Adrenal gland (tissue), 12 donors: Measurements from ENCODE around the gene LRRC28. TPM values are rescaled to one million over a fixed set of nuclear protein-coding genes. Genes with fewer than 3 reads are reported as not detected.

Source experiments
- DNase-seq, 7 donors: peaks; one replicate each; pipeline ENCODE4 v3.0.0-alpha.2; 2019 to 2020
- H3K27ac ChIP-seq, 5 donors: fragments of 200-600 bp; sonication (generic) in 4 of 5; 1 replicate in 3 of 5; 2 replicates in 2 of 5; pipeline versions ENCODE4 v1.5.1 to v1.8.0; 2016 to 2020; ENCODE audit warnings: mild to moderate bottlenecking in 1 of 5
- H3K27me3 ChIP-seq: fragments of 200-600 bp; 2 replicates; pipeline ENCODE4 v1.8.0; 2021
- H3K36me3 ChIP-seq, 2 donors: fragments of 200-600 bp; replicated peaks in 1 of 2; 1 replicate in 1 of 2; 2 replicates in 1 of 2; pipeline versions ENCODE4 v1.5.1 to v1.8.0; 2018 to 2022
- H3K4me1 ChIP-seq, 2 donors: fragments of 200-600 bp; replicated peaks in 1 of 2; 1 replicate in 1 of 2; 2 replicates in 1 of 2; pipeline versions ENCODE4 v1.5.1 to v1.8.0; 2018 to 2021
- H3K4me3 ChIP-seq, 4 donors: fragments of 200-600 bp; sonication (generic) in 3 of 4; one replicate each; pipeline ENCODE4 v1.5.1; 2016 to 2018
- H3K9me3 ChIP-seq, 3 donors: fragments of 200-600 bp; sonication (generic) in 1 of 3; replicated peaks in 1 of 3; 1 replicate in 2 of 3; 2 replicates in 1 of 3; pipeline versions ENCODE4 v1.5.1 to v1.8.0; 2016 to 2021
- CTCF ChIP-seq, 6 experiments: fragments of 450-650 bp in 4 of 6; fragments of 200-600 bp in 2 of 6; sonication (generic) in 1 of 6; IDR thresholded peaks; 1 replicate in 5 of 6; 2 replicates in 1 of 6; pipeline versions ENCODE4 v1.5.1 to v1.8.0; 2016 to 2021; ENCODE audit warnings: antibody characterized with exemption in 6 of 6, mild to moderate bottlenecking in 2 of 6, moderate library complexity in 1 of 6
- POLR2A ChIP-seq, 2 donors: fragments of 450-650 bp; IDR thresholded peaks; one replicate each; pipeline ENCODE4 v1.6.1; 2017; ENCODE audit warnings: antibody characterized with exemption in 2 of 2, mild to moderate bottlenecking in 2 of 2, moderate library complexity in 1 of 2
- WGBS, 4 donors: extraction: QIAGEN DNeasy Blood & Tissue Kit in 2 of 4; methylation state at CpG; one replicate each; pipeline versions ENCODE4 v1.1.5 to v1.1.7; 2013 to 2017; 5-methylcytosine and 5-hydroxymethylcytosine counted together
- intact Hi-C, 2 donors: fragments of 100-400 bp; cut with DNase I; formaldehyde crosslinking; loops; one replicate each; pipeline versions ENCODE4 v1.14.1 to v1.15.0; 2022 to 2023
- polyA plus RNA-seq, 3 donors: library from polyadenylated mRNA; stranded (reverse); fragments of 200-250 nt in 2 of 3; fragments of 350-450 nt in 1 of 3; fragmentation: Illumina TruSeq in 1 of 3; extraction: RNeasy Lipid Tissue Mini Kit (QIAGEN cat#74804) in 1 of 3; gene quantifications; one replicate each; pipeline ENCODE4 v1.2.3, GENCODE V29; 2013 to 2014
- total RNA-seq, 9 donors: library from RNA; depleted of rRNA in 4 of 9; stranded (reverse); fragments of >200 nt in 4 of 9; fragments of 120-200 nt in 1 of 9; fragmentation: NEBNext Ultra II Directional in 1 of 9; extraction: Animal tissue kit (Norgen Biotek cat#: 25700) in 1 of 9; gene quantifications; one replicate each; pipeline versions ENCODE4 v1.1.0 to v1.2.4, GENCODE V29; 2013 to 2023
- donor health status: healthy with polysubstance abuse.
- donor health status: Bipolar disorder and iron deficiency.
- donor health status: DM: yes; HTN: yes; CAD: no.
- donor health status: DM: no; HTN: no; CAD: no.
- donor health status: DM: no; HTN: no; CAD: no.
- donor health status: DM: yes; HTN: yes; CAD: no.

The LRRC28 gene
- total and polyA plus RNA-seq, 12 donors, result 4.4 to 49.8 (median 22.0) TPM

DNA sequence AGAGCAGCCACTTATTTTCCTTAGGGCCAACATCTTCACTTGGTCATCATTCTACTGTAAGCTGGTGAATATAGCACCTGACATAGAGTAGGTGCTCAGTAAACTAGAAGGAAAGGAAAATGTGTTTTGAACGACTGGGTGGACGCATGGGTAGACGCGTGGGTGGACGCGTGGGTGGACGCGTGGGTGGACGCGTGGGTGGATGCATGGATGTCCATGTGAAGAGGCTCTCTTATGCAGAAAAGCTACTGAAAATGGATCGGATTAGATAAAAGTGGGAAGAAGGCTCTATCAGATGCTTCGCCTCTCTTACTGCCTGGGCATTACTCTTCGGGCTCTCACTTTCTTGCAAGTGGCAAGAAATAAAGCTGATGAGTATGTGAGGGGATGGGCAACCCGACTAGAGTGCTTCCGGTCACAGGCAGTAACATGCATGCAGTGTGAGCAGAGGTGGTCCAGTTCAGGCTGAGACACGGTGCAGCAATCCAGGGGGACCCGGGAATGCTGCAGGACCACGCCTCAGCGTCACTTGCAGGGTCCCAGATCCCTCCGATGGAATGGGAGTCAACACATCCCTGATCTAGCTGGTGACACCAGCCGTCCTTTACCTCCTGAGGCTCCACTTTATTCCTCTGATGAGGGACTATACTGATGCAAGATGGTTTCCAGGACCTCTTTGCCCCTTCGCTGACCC, 176.5 kb downstream of the LRRC28 start:
- peak in 1 of 7 donors; percentile 6 for DNase-seq
- Histone ChIP-seq H3K9me3 (no peaks in the 10 kb centered on the region), H3K36me3 (no peaks in the 10 kb centered on the region), H3K4me1 (no peaks in the 10 kb centered on the region), H3K27ac (no peak overlapping the region), H3K27me3 (no peaks in the 10 kb centered on the region), H3K4me3 (no peak overlapping the region)
- intact Hi-C loops, result no loop called here
- 76 to 87% (median 83%) methylated on average over 21 to 22 of the region's 22 CpGs for WGBS, 4 donors
- no peak for TF ChIP-seq POLR2A (IDR thresholded peaks at IDR 0.05)
- TF ChIP-seq CTCF (IDR thresholded peaks at IDR 0.05), result no peak

- no peak overlapping the region for H3K27ac ChIP-seq
- no peaks in the 10 kb centered on the region for H3K36me3 ChIP-seq
- intact Hi-C loops, result no loop called here
- H3K4me3 ChIP-seq, result no peak overlapping the region
- H3K4me1 ChIP-seq, result no peaks in the 10 kb centered on the region
- peaks cover 5% of the 10 kb centered on the region for H3K27me3 ChIP-seq
- peak in 2 of 7 donors; percentile 3 to 11 for DNase-seq
- WGBS, 4 donors, result 79 to 90% (median 83%) methylated on average over 5 of the region's 5 CpGs
- H3K9me3 ChIP-seq, result no peaks in the 10 kb centered on the region
- TF ChIP-seq POLR2A (IDR thresholded peaks at IDR 0.05) (no peak), CTCF (IDR thresholded peaks at IDR 0.05) (no peak)
Observed at GRCh38 chr15:99429681-99430081, 178.4 kb downstream of the LRRC28 start.

DNA sequence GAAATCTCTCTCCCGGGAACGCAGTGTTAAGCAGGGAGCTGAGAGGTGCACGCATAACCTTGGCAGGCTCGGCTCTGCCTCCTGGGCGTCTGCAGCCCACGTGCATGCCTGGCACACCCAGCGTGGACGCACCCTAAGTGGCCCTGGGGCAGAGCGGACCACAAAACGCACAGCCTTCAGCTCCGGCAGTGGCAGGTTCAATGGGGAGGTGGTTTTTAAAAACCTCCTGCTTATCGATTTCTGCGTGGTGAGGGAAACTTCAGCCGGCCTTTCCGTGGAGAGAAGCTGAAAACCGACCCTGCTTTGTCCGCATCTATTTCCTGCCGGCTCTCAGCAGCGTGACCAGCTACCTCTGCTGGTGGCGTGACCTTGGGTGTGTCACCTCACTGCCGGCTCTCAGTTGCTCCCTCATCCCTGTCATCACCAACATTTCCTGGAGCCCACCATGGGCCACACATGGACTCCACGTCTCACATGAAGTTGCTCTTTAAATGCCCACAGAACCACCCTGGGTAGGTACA, 179.7 kb downstream of the LRRC28 start:
- 77 to 81% (median 80%) methylated on average over 22 of the region's 22 CpGs for WGBS, 4 donors
- H3K27ac ChIP-seq, result no peak overlapping the region
- H3K27me3 ChIP-seq, result peaks cover 11% of the 10 kb centered on the region
- no peaks in the 10 kb centered on the region for H3K36me3 ChIP-seq
- intact Hi-C loops, result no loop called here
- no peaks in the 10 kb centered on the region for H3K9me3 ChIP-seq
- peak in 1 of 7 donors; percentile 4 for DNase-seq
- no peak overlapping the region for H3K4me3 ChIP-seq
- no peak for TF ChIP-seq POLR2A (IDR thresholded peaks at IDR 0.05)
- no peak for TF ChIP-seq CTCF (IDR thresholded peaks at IDR 0.05)
- H3K4me1 ChIP-seq, result peaks cover 0 to 10% of the 10 kb centered on the region in 2 donors

- no peaks in the 10 kb centered on the region for H3K9me3 ChIP-seq
- H3K27me3 ChIP-seq, result peaks cover 11% of the 10 kb centered on the region
- H3K4me1 ChIP-seq, result peaks cover 0 to 10% of the 10 kb centered on the region in 2 donors
- TF ChIP-seq POLR2A (IDR thresholded peaks at IDR 0.05) (no peak), CTCF (IDR thresholded peaks at IDR 0.05) (no peak)
- intact Hi-C loops, result no loop called here
- DNase-seq, result peak in 2 of 7 donors; percentile 4 to 12
- H3K4me3 ChIP-seq, result no peak overlapping the region
- H3K27ac ChIP-seq, result no peak overlapping the region
- 93 to 98% (median 97%) methylated on average over 6 to 13 of the region's 13 CpGs for WGBS, 4 donors
- no peaks in the 10 kb centered on the region for H3K36me3 ChIP-seq
Observed at GRCh38 chr15:99431661-99432091, 180.4 kb downstream of the LRRC28 start.
